CD4-positive, alpha-beta T cell treated with Interleukin-15 for 1 hour (primary cell): ENCODE data around the gene KLHL42.
"Not testable (repeated sequence)": the region's sequence is repeated elsewhere in the genome, so short reads cannot be mapped to it uniquely, and the experiment has no call there.

ENCODE experiments used
- DNase-seq: peaks from one replicate; pipeline ENCODE4 v3.0.0-alpha.2; 2020

The KLHL42 gene

GRCh38 chr12:27818401-27818918 lies 38.4 kb downstream of the KLHL42 start:
- no peak for DNase-seq

GRCh38 chr12:27820564-27820963 lies 40.5 kb downstream of the KLHL42 start:
- no peak for DNase-seq

GRCh38 chr12:27821259-27821973 lies 41.4 kb downstream of the KLHL42 start:
- DNase-seq, result peak; percentile 32

- peak; percentile 39 for DNase-seq
These were observed 42.2 kb downstream of the KLHL42 start for GRCh38 chr12:27822076-27822712.

GRCh38 chr12:27823038-27823437 lies 43.0 kb downstream of the KLHL42 start:
- no peak for DNase-seq

- DNase-seq, result peak; percentile 21
These were observed 44.3 kb downstream of the KLHL42 start for GRCh38 chr12:27824126-27824842.

- DNase-seq, result no peak
These were observed 46.0 kb downstream of the KLHL42 start for GRCh38 chr12:27826076-27826475.

- no peak for DNase-seq
These were observed 48.2 kb downstream of the KLHL42 start for GRCh38 chr12:27828196-27828595.

GRCh38 chr12:27838543-27839185 lies 58.6 kb downstream of the KLHL42 start:
- DNase-seq, result no peak

- DNase-seq, result no peak
These were observed 60.4 kb downstream of the KLHL42 start for GRCh38 chr12:27840229-27840999.

- no peak for DNase-seq
These were observed 61.4 kb downstream of the KLHL42 start for GRCh38 chr12:27841392-27841882.

- no peak for DNase-seq
These were observed 63.7 kb downstream of the KLHL42 start for GRCh38 chr12:27843714-27844245.

- DNase-seq, result no peak
These were observed 64.5 kb downstream of the KLHL42 start for GRCh38 chr12:27844366-27845090.

GRCh38 chr12:27845187-27845586 lies 65.2 kb downstream of the KLHL42 start:
- DNase-seq, result no peak

GRCh38 chr12:27845706-27846105 lies 65.7 kb downstream of the KLHL42 start:
- DNase-seq, result not testable (repeated sequence)

GRCh38 chr12:27847293-27847692 lies 67.3 kb downstream of the KLHL42 start:
- DNase-seq, result not testable (repeated sequence)

- no peak for DNase-seq
These were observed 71.3 kb downstream of the KLHL42 start for GRCh38 chr12:27851311-27851710.

GRCh38 chr12:27852117-27852516 lies 72.1 kb downstream of the KLHL42 start:
- no peak for DNase-seq
